Measurements from ENCODE around the gene PHLPP1.

Gene PHLPP1

DNA sequence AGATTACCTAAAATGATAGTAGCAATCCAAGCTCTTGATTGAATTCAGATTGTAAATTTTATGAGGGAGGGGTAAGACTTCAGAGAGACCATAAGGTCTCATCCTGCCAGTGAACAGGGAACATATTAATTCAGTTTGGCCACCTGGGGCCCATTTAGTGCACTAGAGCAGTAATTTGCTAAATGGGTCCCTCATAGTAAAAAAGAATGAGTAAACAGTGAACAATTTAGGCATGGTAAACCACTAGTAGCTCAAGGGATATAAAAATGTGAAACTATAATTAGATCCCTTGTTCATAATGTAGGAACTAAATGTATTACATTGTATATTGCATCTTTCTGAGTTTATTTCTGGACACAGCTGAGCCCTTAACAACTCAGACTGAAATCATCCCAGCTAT lies 4.9 kb upstream of the PHLPP1 start:
- H3K4me3 ChIP-seq (ENCODE audit: low read depth, low read length) = no peak overlapping the region
- no peak for DNase-seq (ENCODE audit: low read depth, low spot score)
- ChIA-PET POLR2A (no interaction called here), CTCF (interaction anchor here (0.6 to 3.3 kb wide), 12 partner anchors 10 to 273 kb away, joined by 3 to 25 read pairs (median 4); no protein-coding TSS in a partner anchor)
- no peak for TF ChIP-seq CTCF (IDR thresholded peaks at IDR 0.05; ENCODE audit: insufficient read depth, low read length, missing control alignments)

GRCh38 chr18:62711781-62712180 lies 3.6 kb upstream of the PHLPP1 start:
- CTCF ChIA-PET = interaction anchor here (1.1 to 3.3 kb wide), 7 partner anchors 127 to 530 kb away, joined by 3 to 25 read pairs (median 4); no protein-coding TSS in a partner anchor
- TF ChIP-seq CTCF (IDR thresholded peaks at IDR 0.05; ENCODE audit: insufficient read depth, low read length, missing control alignments) = no peak
- H3K4me3 ChIP-seq (ENCODE audit: low read depth, low read length) = no peak overlapping the region
- POLR2A ChIA-PET = no interaction called here
- DNase-seq (ENCODE audit: low read depth, low spot score) = no peak

GRCh38 chr18:62713651-62714247 lies 1.6 kb upstream of the PHLPP1 start:
- POLR2A ChIA-PET = no interaction called here

DNA sequence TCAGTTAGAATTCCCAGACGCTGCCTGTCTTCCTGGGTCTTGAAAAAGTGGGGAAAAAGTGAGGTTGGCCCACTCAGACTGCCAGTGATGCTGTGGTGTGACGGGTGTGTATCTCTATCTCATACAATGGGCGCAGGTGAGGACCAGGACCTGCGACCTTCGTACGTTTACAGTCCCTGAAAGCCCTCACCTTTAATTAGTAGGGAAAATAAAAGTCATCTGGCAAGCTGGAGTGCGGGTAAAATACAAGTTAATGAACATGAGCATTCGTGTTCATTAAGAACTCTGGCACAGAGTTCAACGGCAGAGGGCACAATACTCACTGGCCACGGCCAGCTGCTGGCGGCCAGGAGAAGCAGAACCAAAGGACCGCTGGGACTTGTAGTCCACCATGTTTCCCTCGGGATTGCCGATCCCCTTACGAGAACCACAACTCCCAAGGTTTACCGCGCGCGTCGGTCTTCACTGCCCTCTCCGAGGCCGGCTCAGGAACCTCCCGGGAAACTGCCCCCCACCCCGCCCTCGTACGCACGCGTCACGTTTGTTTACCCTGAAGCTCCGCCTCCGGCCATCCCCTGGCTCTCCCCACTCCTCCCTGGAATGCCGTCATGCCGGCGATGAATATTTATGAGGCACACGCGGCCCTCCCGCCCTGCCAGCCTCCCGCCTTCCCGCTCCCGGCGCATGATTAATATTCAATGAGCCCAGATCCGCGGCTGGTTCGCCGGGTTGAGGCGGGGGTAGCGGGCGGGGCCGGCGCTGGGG lies 488 bp upstream of the PHLPP1 start:
- TF ChIP-seq CTCF (IDR thresholded peaks at IDR 0.05; ENCODE audit: insufficient read depth, low read length, missing control alignments) = peak; percentile 76
- ChIA-PET CTCF (interaction anchor here (0.5 to 4.1 kb wide), 27 partner anchors 9 to 302 kb away, joined by 3 to 29 read pairs (median 4); no protein-coding TSS in a partner anchor), POLR2A (interaction anchor here (0.6 to 0.8 kb wide), 2 partner anchors 225 to 248 kb away, joined by 3 read pairs; no protein-coding TSS in a partner anchor)
- DNase-seq (ENCODE audit: low read depth, low spot score) = peak; percentile 99
- H3K4me3 ChIP-seq (ENCODE audit: low read depth, low read length) = peak overlapping the region; percentile 76

More at GRCh38 chr18:62713651-62714247, 1.6 kb upstream of the PHLPP1 start:
- no peak for TF ChIP-seq CTCF (IDR thresholded peaks at IDR 0.05; ENCODE audit: insufficient read depth, low read length, missing control alignments)
- CTCF ChIA-PET = interaction anchor here (0.8 to 2.0 kb wide), 6 partner anchors 17 to 271 kb away, joined by 3 to 5 read pairs (median 4); no protein-coding TSS in a partner anchor
- no peak for DNase-seq (ENCODE audit: low read depth, low spot score)
- no peak overlapping the region for H3K4me3 ChIP-seq (ENCODE audit: low read depth, low read length)

DNA sequence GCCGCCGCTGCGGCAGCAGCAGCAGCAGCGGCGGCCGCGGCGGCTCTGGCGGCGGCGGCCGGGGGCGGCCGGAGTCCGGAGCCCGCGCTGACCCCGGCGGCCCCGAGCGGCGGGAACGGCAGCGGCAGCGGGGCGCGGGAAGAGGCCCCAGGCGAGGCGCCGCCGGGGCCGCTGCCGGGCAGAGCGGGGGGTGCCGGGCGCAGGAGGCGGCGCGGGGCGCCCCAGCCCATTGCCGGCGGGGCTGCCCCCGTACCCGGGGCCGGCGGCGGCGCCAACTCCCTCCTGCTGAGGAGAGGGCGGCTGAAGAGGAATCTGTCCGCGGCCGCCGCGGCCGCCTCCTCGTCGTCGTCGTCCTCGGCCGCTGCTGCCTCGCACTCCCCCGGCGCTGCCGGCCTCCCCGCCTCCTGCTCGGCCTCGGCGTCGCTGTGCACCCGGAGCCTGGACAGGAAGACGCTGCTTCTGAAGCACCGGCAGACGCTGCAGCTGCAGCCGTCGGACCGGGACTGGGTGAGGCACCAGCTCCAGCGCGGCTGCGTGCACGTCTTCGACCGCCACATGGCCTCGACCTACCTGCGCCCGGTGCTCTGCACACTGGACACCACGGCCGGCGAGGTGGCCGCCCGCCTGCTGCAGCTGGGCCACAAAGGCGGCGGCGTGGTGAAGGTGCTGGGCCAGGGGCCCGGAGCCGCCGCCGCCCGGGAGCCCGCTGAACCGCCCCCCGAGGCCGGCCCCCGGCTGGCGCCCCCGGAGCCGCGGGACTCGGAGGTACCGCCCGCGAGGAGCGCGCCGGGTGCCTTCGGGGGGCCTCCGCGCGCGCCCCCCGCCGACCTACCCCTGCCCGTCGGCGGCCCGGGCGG lies 646 bp downstream of the PHLPP1 start:
- ChIA-PET POLR2A (no interaction called here), CTCF (interaction anchor here (1.2 to 4.1 kb wide), 10 partner anchors 10 to 269 kb away, joined by 4 to 29 read pairs (median 6); no protein-coding TSS in a partner anchor)
- no peak for TF ChIP-seq CTCF (IDR thresholded peaks at IDR 0.05; ENCODE audit: insufficient read depth, low read length, missing control alignments)
- no peak for DNase-seq (ENCODE audit: low read depth, low spot score)
- peak overlapping the region; percentile 76 for H3K4me3 ChIP-seq (ENCODE audit: low read depth, low read length)

All from AG04449 (cell line).